Activated CD8-positive, alpha-beta memory T cell treated with anti-CD3 and anti-CD28 coated beads for 4 hours (primary cell): ENCODE data around the gene ARHGEF4.

Experiments used
- DNase-seq, 2 donors: peaks; one replicate each; pipeline ENCODE4 v3.0.0-alpha.2; 2020; ENCODE audit warnings: low read depth in 2 of 2

The ARHGEF4 gene

GRCh38 chr2:131037398-131038257 lies 200.9 kb downstream of the ARHGEF4 start:
- no peak for DNase-seq

DNA sequence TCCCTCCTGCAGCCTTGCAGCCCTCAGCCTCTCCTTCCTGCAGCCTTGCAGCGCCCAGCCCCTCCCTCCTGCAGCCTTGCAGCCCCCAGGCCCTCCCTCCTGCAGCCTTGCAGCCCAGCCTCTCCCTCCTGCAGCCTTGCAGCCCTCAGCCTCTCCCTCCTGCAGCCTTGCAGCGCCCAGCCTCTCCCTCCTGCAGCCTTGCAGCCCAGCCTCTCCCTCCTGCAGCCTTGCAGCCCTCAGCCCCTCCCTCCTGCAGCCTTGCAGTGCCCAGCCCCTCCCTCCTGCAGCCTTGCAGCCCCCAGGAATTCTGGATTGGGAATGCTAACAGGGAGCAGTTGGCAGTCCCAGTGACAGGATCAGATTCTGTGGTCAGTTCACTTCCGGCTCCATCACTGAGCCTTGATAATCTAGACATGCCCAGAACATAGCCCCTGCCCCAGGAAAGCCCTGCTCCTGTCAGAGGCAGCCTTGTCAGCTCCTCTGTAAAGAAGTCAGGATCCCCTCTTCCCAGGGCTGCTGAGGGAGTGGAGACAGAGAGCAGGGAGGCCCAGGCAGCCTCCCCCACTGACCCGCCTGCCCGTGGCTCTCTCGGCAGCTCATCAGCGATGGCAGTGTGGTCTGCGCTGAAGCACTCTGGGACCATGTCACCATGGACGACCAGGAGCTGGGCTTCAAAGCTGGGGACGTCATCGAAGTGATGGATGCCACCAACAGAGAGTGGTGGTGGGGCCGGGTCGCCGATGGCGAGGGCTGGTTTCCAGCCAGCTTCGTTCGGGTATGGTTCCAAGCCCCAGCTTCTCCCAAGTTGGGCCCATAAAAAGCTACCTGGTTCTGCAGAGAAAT lies 201.8 kb downstream of the ARHGEF4 start:
- DNase-seq = no peak

DNA sequence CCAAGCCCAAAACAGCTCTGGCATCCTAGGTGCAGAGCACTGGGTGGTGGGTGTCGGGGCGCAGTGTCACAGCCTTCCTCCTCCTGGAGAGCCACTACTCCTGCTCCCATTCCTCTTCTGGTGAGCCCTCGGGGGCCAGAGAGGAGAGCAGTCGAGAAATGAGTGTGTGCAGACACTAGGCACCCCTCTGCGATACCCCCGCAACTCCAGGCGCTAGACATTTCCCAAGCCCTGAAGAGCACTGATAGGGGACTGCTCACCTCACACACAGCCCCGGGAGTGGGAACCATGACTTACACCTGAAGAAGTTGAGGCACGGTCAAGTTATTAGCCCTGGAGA lies 202.4 kb downstream of the ARHGEF4 start:
- no peak for DNase-seq

DNA sequence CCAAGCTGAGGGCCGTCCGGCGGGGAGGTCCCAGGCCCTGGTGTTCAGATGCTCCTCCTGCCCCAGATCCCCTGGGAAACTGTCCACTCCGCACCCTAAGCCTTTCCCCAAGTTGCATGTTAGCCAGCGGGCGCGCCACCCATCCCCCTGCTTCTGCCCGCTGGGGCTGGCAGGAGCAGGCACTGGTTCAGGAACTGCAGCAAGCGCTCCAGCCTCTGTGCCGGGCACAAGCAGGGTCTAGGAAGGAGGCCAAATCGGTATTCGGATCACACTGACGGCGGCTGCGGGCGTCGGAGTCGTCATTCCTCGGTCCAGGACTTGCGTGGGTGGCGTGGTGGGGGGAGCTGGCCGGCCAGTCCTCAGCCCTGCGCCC lies 202.8 kb downstream of the ARHGEF4 start:
- DNase-seq = no peak

GRCh38 chr2:131039908-131040660 lies 203.4 kb downstream of the ARHGEF4 start:
- no peak for DNase-seq

- no peak for DNase-seq
Measured at GRCh38 chr2:131040661-131041401, 204.1 kb downstream of the ARHGEF4 start.

GRCh38 chr2:131041402-131042147 lies 204.9 kb downstream of the ARHGEF4 start:
- no peak for DNase-seq

- DNase-seq = no peak
Measured at GRCh38 chr2:131042148-131042775, 205.5 kb downstream of the ARHGEF4 start.

DNA sequence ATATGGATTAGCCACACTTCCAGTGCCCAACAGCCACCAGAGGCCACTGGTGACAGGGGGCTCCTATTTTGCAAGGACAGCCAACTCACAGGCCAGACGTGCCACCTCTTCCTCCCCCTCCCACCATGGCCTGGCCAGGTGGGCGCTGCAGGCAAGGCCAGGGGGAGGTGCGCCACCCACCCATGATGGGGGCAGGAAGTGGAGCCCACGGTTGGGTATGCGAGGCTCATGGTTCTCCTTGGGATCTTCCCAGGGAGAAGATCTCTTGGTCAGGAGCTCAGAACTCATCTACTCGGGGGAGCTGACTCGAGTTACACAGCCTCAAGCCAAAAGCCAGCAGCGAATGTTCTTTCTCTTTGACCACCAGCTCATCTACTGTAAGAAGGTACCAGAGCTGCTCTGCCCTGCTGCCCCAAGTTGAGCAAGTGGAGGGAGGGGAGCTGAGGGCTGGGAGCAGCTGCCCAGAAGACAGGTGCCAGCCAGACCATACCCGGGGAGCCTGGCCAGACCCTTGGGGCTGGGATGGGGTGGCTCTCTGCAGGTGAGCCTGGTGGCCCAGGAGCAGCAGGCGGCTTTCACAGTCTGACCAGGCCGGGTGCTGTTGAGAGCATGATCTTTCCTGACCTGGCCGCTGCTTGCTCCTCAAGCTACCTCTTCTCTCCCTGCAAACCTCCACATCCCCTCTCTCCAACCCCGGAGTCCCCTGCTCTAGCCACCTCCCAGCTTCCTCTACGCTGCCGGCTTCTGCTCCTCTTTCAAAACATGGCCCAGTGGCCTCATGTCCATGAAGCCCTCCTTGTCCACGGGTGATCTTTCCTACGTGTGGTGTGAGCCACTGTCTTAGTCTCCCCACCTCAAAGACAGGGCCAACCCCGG lies 206.7 kb downstream of the ARHGEF4 start:
- DNase-seq = no peak

DNA sequence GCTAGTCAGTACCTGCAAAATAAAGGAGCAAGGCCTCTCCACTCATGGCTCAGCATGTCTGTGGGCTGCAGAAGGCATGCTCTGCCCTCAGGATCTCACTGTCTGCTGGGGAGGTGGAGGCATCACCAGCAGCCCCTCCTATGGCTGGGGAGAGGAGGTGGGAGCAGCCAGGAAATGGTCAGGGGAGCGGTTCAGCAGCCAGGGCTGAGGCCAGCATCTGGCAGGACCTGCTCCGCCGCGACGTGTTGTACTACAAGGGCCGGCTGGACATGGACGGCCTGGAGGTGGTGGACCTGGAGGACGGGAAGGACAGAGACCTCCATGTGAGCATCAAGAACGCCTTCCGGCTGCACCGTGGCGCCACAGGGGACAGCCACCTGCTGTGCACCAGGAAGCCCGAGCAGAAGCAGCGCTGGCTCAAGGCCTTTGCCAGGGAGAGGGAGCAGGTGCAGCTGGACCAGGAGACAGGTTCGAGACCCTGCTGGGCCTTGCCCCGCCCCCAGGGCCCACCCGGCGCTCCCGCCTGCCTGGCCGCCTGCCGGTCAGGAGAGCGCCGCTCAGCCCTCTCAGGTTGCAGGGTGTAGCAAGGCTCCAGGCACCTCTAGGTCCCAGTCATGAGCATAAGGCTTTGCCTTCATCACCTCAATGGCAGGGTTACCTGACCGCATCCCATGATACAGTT lies 207.5 kb downstream of the ARHGEF4 start:
- no peak for DNase-seq

DNA sequence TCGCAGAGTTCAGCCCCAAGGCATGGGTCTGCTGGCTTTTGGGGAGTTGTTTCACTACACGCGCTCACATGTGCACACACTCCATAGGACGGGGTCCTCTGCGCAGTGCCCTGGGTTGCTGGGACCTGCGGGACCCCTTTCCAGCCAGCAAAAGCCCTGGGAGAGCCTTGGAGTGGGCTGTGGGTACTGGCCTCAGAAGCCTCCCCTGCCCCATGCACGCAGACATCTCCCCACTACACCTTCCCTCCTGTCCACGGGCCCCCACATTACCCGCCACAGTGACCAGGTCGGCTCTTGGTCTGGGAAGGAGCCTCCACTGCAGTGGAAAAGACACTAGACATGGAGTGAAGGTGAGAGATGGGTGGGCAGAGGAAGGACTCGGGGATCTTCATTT lies 208.0 kb downstream of the ARHGEF4 start:
- DNase-seq = no peak

GRCh38 chr2:131045286-131046027 lies 208.7 kb downstream of the ARHGEF4 start:
- no peak for DNase-seq

GRCh38 chr2:131046028-131046917 lies 209.6 kb downstream of the ARHGEF4 start:
- DNase-seq = no peak

- DNase-seq = no peak
Measured at GRCh38 chr2:131046918-131047652, 210.4 kb downstream of the ARHGEF4 start.

DNA sequence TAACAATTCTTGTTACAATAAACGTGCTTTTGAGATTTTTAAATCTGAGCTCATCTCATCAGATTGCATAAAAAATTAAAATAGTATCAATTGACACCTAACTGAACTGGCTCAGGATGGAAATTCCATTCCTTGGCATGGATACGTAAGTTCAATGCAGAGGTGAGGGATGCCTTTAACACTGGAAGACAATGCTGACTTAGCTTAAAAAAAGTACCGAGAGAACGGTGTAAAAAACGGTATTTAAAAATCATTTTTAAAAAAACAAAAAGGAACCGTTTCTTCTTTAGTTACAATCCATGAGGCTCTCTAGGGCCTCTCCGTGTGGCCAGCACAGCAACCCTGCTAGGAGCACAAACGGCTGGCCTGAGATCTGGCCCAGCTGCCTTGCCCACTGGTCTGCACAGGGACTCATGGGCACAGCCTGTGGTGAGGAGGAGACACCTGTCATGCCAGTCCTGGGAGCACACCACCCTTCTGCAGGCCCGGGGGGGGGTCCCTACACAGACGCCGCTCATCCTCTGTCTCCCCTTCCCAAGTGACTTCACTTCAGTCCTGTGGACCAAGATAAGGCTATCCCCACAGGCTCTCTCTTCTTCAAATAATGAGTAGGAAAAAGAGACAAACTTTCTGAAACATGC lies 211.3 kb downstream of the ARHGEF4 start:
- DNase-seq = no peak

GRCh38 chr2:131048641-131049040 lies 211.9 kb downstream of the ARHGEF4 start:
- no peak for DNase-seq
